Measurements from ENCODE around the gene PTPRN2. TPM values are rescaled to one million over a fixed set of nuclear protein-coding genes. Genes with fewer than 3 reads are reported as not detected.

The PTPRN2 gene
- total and polyA plus RNA-seq, 4 experiments from 2014 or later, result 1.7 to 2.6 (median 1.9) TPM

DNA sequence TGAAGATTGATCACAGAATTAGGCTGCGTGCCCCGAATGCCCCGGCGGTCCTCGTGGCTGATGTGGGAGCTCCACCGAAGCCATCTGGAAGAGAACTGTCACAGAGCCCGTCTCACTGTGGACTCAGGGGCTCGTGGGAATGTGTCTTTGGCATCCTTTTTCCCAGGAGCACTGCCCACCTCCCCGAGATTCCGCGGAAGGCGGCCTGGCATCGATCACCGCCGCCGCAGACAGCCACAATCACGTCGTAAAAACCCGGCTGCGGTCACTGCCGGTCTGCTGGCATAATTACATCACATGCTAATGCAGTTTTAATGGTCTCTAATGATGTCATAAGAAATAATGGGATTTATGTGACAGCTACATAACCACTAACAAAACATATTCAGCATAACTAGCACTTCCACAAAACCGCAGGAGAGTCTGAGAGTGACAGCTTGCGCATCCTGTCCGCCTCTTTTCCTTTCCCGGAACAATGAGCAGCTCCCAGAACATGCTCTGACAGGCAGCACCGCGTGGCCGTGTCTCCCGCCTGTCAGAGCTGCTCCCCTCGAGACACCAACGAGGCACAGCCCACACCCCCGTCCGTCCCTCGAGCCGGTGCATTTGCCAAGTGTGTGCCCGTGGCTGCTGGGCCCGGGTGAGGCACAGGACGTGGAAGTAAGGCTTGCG lies 490.0 kb downstream of the PTPRN2 start:
- Mint-ChIP-seq H3K27me3 (peaks cover 0 to 9% of the 10 kb centered on the region in 2 donors), H3K27ac (no peak overlapping the region), H3K4me1 (no peaks in the 10 kb centered on the region), H3K4me3 (no peak overlapping the region), H3K36me3 (no peaks in the 10 kb centered on the region), H3K9me3 (peaks cover 0 to 6% (median under 1%) of the 10 kb centered on the region in 8 donors)
- Histone ChIP-seq H3K27ac (ENCODE audit: low read depth, low read length) (no peak overlapping the region), H3K9me3 (ENCODE audit: control insufficient read depth in 1 of 2, low read length in 2 of 2) (no peaks in the 10 kb centered on the region), H3K27me3 (ENCODE audit: insufficient read depth, low read length) (no peaks in the 10 kb centered on the region), H3K4me1 (ENCODE audit: insufficient read depth, low read length) (no peaks in the 10 kb centered on the region), H3K36me3 (ENCODE audit: insufficient read depth, low read length) (no peaks in the 10 kb centered on the region), H3K4me3 (ENCODE audit: low read length in 2 of 2) (no peak overlapping the region)
- intact Hi-C loops (cut with micrococcal nuclease), result no loop called here
- CTCF ChIA-PET (ENCODE audit: partially characterized antibody), result no interaction called here
- no peak for DNase-seq
- POLR2A ChIA-PET (ENCODE audit: partially characterized antibody), result no interaction called here

DNA sequence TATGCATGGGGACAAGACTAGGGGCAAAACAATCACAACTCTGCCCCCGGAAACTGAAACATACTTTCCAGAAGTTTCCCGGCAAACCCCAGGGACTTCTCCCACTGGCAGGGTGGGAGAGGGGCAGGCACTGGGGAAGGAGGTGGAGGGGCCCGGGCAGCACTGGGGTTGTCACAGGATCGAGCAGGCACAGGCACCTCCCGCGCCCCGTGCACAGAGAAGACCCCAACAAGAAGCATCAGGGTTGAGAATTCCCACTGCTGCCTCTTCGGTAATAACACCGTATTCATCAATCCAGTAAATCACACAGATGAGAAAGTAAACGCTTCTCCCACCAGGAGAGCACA lies 490.5 kb downstream of the PTPRN2 start:
- CTCF ChIA-PET (ENCODE audit: partially characterized antibody), result no interaction called here
- no peak for DNase-seq
- H3K27me3 ChIP-seq (ENCODE audit: insufficient read depth, low read length), result no peaks in the 10 kb centered on the region

DNA sequence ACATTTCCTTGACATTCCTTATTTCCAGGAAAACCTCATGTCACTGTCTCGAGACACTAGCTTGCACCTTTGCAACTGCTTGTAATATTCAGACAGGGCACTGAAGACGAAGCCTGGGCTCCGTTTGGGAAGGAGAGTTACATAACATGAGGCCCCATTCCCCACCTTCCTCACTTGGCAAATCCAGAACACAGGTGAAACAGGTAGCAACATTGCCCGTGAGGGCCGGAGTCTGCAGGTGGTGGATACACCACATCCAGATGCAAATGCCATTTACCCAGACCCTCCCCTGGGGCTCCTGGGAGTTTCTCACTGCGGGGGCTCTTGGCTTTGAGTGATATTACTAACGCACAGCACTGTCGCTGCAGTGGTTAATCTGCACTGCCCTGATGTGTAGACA lies 491.0 kb downstream of the PTPRN2 start:
- Histone ChIP-seq H3K4me3 (ENCODE audit: low read length in 2 of 2) (no peak overlapping the region), H3K36me3 (ENCODE audit: insufficient read depth, low read length) (no peaks in the 10 kb centered on the region), H3K4me1 (ENCODE audit: insufficient read depth, low read length) (no peaks in the 10 kb centered on the region), H3K27me3 (ENCODE audit: insufficient read depth, low read length) (no peaks in the 10 kb centered on the region), H3K9me3 (ENCODE audit: control insufficient read depth in 1 of 2, low read length in 2 of 2) (no peaks in the 10 kb centered on the region), H3K27ac (ENCODE audit: low read depth, low read length) (no peak overlapping the region)
- peaks cover 0 to 4% (median under 1%) of the 10 kb centered on the region in 8 donors for H3K9me3 Mint-ChIP-seq
- intact Hi-C loops (cut with micrococcal nuclease), result no loop called here
- H3K27me3 Mint-ChIP-seq, result peaks cover 0 to 6% of the 10 kb centered on the region in 2 donors
- H3K4me1 Mint-ChIP-seq, result no peaks in the 10 kb centered on the region
- H3K36me3 Mint-ChIP-seq, result no peaks in the 10 kb centered on the region
- CTCF ChIA-PET (ENCODE audit: partially characterized antibody), result no interaction called here
- no peak overlapping the region for H3K27ac Mint-ChIP-seq
- H3K4me3 Mint-ChIP-seq, result no peak overlapping the region
- no peak for DNase-seq
- POLR2A ChIA-PET (ENCODE audit: partially characterized antibody), result no interaction called here

More for the DNA sequence above, 490.5 kb downstream of the PTPRN2 start:
- H3K9me3 ChIP-seq (ENCODE audit: control insufficient read depth in 1 of 2, low read length in 2 of 2), result no peaks in the 10 kb centered on the region
- peaks cover 0 to 6% of the 10 kb centered on the region in 2 donors for H3K27me3 Mint-ChIP-seq
- H3K9me3 Mint-ChIP-seq, result peaks cover 0 to 6% (median under 1%) of the 10 kb centered on the region in 8 donors
- no peak overlapping the region for H3K4me3 ChIP-seq (ENCODE audit: low read length in 2 of 2)
- no peaks in the 10 kb centered on the region for H3K36me3 Mint-ChIP-seq
- POLR2A ChIA-PET (ENCODE audit: partially characterized antibody), result no interaction called here
- H3K4me3 Mint-ChIP-seq, result no peak overlapping the region
- H3K36me3 ChIP-seq (ENCODE audit: insufficient read depth, low read length), result no peaks in the 10 kb centered on the region
- H3K4me1 Mint-ChIP-seq, result no peaks in the 10 kb centered on the region
- no peak overlapping the region for H3K27ac ChIP-seq (ENCODE audit: low read depth, low read length)
- H3K27ac Mint-ChIP-seq, result no peak overlapping the region
- intact Hi-C loops (cut with micrococcal nuclease), result no loop called here
- H3K4me1 ChIP-seq (ENCODE audit: insufficient read depth, low read length), result no peaks in the 10 kb centered on the region

DNA sequence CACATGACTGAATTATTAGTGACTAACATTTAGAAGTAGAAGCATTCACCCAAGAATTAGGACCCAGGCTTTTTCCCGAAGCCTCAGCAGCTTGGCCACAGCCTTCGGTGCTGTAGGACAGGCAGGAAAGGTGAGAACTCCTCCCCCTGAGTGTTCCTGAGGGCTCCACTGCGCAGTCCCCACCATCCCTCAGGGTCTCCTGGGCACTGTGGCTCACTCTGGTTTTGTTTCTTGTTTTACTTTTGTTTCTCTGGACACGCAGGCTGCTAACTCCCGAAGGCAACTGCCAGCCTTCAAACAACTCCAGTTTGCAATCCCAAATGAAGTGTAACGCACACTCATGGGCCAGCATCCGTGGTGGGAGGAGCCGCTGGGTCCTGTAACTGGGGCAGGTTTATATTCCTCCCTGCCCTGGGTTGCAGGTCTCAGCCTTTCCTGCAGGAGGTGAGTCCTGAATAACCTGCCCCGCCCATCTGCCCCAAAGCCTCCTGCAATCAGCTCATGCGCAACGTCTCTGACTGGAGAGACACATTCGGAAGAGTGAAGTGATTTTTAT lies 492.9 kb downstream of the PTPRN2 start:
- Mint-ChIP-seq H3K4me3 (no peak overlapping the region), H3K27me3 (no peaks in the 10 kb centered on the region), H3K36me3 (no peaks in the 10 kb centered on the region), H3K27ac (no peak overlapping the region), H3K9me3 (peaks cover 0 to 4% (median 2%) of the 10 kb centered on the region in 8 donors), H3K4me1 (no peaks in the 10 kb centered on the region)
- Histone ChIP-seq H3K9me3 (ENCODE audit: control insufficient read depth in 1 of 2, low read length in 2 of 2) (no peaks in the 10 kb centered on the region), H3K27ac (ENCODE audit: low read depth, low read length) (no peak overlapping the region), H3K36me3 (ENCODE audit: insufficient read depth, low read length) (no peaks in the 10 kb centered on the region), H3K27me3 (ENCODE audit: insufficient read depth, low read length) (no peaks in the 10 kb centered on the region), H3K4me1 (ENCODE audit: insufficient read depth, low read length) (no peaks in the 10 kb centered on the region), H3K4me3 (ENCODE audit: low read length in 2 of 2) (no peak overlapping the region)
- POLR2A ChIA-PET (ENCODE audit: partially characterized antibody), result no interaction called here
- intact Hi-C loops (cut with micrococcal nuclease), result no loop called here
- CTCF ChIA-PET (ENCODE audit: partially characterized antibody), result no interaction called here
- no peak for DNase-seq

DNA sequence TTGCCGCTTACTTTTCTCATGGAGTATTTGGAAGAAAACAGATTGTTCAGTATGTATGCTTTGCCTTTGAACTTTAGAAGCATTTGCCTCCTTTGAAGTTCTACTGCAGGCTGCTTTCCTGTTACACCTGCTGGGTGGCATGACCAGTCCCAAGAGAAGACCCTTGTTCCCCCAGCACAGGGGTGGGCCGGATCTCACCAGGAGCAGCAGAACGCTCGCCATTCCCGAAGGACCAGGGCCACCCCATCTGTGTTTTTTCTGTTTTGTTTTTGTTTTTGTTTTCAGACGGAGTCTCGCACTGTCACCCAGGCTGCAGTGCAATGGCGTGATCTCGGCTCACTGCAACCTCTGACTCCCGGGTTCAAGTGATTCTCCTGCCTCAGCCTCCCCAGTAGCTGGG lies 493.6 kb downstream of the PTPRN2 start:
- no peak overlapping the region for H3K27ac Mint-ChIP-seq
- H3K9me3 Mint-ChIP-seq, result peaks cover 0 to 4% (median 3%) of the 10 kb centered on the region in 8 donors
- Histone ChIP-seq H3K36me3 (ENCODE audit: insufficient read depth, low read length) (no peaks in the 10 kb centered on the region), H3K27ac (ENCODE audit: low read depth, low read length) (no peak overlapping the region), H3K9me3 (ENCODE audit: control insufficient read depth in 1 of 2, low read length in 2 of 2) (no peaks in the 10 kb centered on the region), H3K4me1 (ENCODE audit: insufficient read depth, low read length) (no peaks in the 10 kb centered on the region), H3K27me3 (ENCODE audit: insufficient read depth, low read length) (no peaks in the 10 kb centered on the region), H3K4me3 (ENCODE audit: low read length in 2 of 2) (no peak overlapping the region)
- no peaks in the 10 kb centered on the region for H3K36me3 Mint-ChIP-seq
- ChIA-PET POLR2A (ENCODE audit: partially characterized antibody) (no interaction called here), CTCF (ENCODE audit: partially characterized antibody) (no interaction called here)
- DNase-seq, result no peak
- no peaks in the 10 kb centered on the region for H3K4me1 Mint-ChIP-seq
- intact Hi-C loops (cut with micrococcal nuclease), result no loop called here
- no peak overlapping the region for H3K4me3 Mint-ChIP-seq
- H3K27me3 Mint-ChIP-seq, result no peaks in the 10 kb centered on the region

- ChIA-PET POLR2A (ENCODE audit: partially characterized antibody) (no interaction called here), CTCF (ENCODE audit: partially characterized antibody) (no interaction called here)
- Mint-ChIP-seq H3K27me3 (no peaks in the 10 kb centered on the region), H3K4me3 (no peak overlapping the region), H3K36me3 (no peaks in the 10 kb centered on the region), H3K9me3 (peaks cover 0 to 4% (median 3%) of the 10 kb centered on the region in 8 donors), H3K27ac (no peak overlapping the region), H3K4me1 (no peaks in the 10 kb centered on the region)
- H3K27me3 ChIP-seq (ENCODE audit: insufficient read depth, low read length), result no peaks in the 10 kb centered on the region
- H3K9me3 ChIP-seq (ENCODE audit: control insufficient read depth in 1 of 2, low read length in 2 of 2), result no peaks in the 10 kb centered on the region
- H3K4me3 ChIP-seq (ENCODE audit: low read length in 2 of 2), result no peak overlapping the region
- H3K27ac ChIP-seq (ENCODE audit: low read depth, low read length), result no peak overlapping the region
- DNase-seq, result no peak
- no peaks in the 10 kb centered on the region for H3K4me1 ChIP-seq (ENCODE audit: insufficient read depth, low read length)
- intact Hi-C loops (cut with micrococcal nuclease), result no loop called here
- H3K36me3 ChIP-seq (ENCODE audit: insufficient read depth, low read length), result no peaks in the 10 kb centered on the region
Observed at GRCh38 chr7:158093156-158093796, 494.3 kb downstream of the PTPRN2 start.

GRCh38 chr7:158087196-158087595 lies 500.4 kb downstream of the PTPRN2 start:
- H3K27ac Mint-ChIP-seq, result peak overlapping the region in 1 of 7 donors; percentile 13
- intact Hi-C loops (cut with micrococcal nuclease), result no loop called here
- Histone ChIP-seq H3K4me3 (ENCODE audit: low read length in 2 of 2) (no peak overlapping the region), H3K4me1 (ENCODE audit: insufficient read depth, low read length) (no peaks in the 10 kb centered on the region), H3K9me3 (ENCODE audit: control insufficient read depth in 1 of 2, low read length in 2 of 2) (no peaks in the 10 kb centered on the region), H3K36me3 (ENCODE audit: insufficient read depth, low read length) (no peaks in the 10 kb centered on the region), H3K27me3 (ENCODE audit: insufficient read depth, low read length) (no peaks in the 10 kb centered on the region), H3K27ac (ENCODE audit: low read depth, low read length) (no peak overlapping the region)
- no peaks in the 10 kb centered on the region for H3K36me3 Mint-ChIP-seq
- no peaks in the 10 kb centered on the region for H3K27me3 Mint-ChIP-seq
- peaks cover 3 to 18% (median 5%) of the 10 kb centered on the region in 8 donors for H3K9me3 Mint-ChIP-seq
- POLR2A ChIA-PET (ENCODE audit: partially characterized antibody), result no interaction called here
- CTCF ChIA-PET (ENCODE audit: partially characterized antibody), result no interaction called here
- DNase-seq, result no peak
- H3K4me3 Mint-ChIP-seq, result no peak overlapping the region
- no peaks in the 10 kb centered on the region for H3K4me1 Mint-ChIP-seq

All from CD4-positive, alpha-beta memory T cell (primary cell).